Activated CD4-positive, alpha-beta T cell treated with anti-CD3 and anti-CD28 coated beads, Interleukin-2, amount 10 ng/mL, durations not matched to agents 7 days and 5 days (primary cell): ENCODE data around the gene COG7. TPM values are rescaled to one million over a fixed set of nuclear protein-coding genes. Genes with fewer than 3 reads are reported as not detected.
"Not testable (repeated sequence)": the region's sequence is repeated elsewhere in the genome, so short reads cannot be mapped to it uniquely, and the experiment has no call there.

Experiments used
- CTCF ChIA-PET: fragments of 350-600 bp; sonication (Branson Sonifier 250); formaldehyde crosslinking; loops from one replicate; lab custom pipeline; 2021; ENCODE audit warnings: antibody characterized with exemption; lab: Charles Lee
- POLR2A ChIA-PET: fragments of 350-600 bp; sonication (Branson Sonifier 250); formaldehyde crosslinking; loops from one replicate; lab custom pipeline; 2021; ENCODE audit warnings: antibody characterized with exemption; lab: Charles Lee
- DNase-seq: peaks from one replicate; pipeline ENCODE4 v3.0.0-alpha.2; 2020
- H3K27ac Mint-ChIP-seq: one replicate; pipeline ENCODE4 v1.8.0; 2021; ENCODE audit warnings: mild to moderate bottlenecking, moderate library complexity, mixed read lengths
- H3K27me3 Mint-ChIP-seq: one replicate; pipeline ENCODE4 v1.8.0; 2021; ENCODE audit warnings: mixed read lengths
- H3K36me3 Mint-ChIP-seq: one replicate; pipeline ENCODE4 v1.8.0; 2021; ENCODE audit warnings: low read depth, mixed read lengths
- H3K4me1 Mint-ChIP-seq: one replicate; pipeline ENCODE4 v1.8.0; 2021; ENCODE audit warnings: mixed read lengths
- H3K4me3 Mint-ChIP-seq: one replicate; pipeline ENCODE4 v1.8.0; 2021; ENCODE audit warnings: mild to moderate bottlenecking, moderate library complexity, mixed read lengths
- H3K9me3 Mint-ChIP-seq: one replicate; pipeline ENCODE4 v1.8.0; 2021; ENCODE audit warnings: mixed read lengths
- total RNA-seq, 2 experiments: library from RNA; stranded (reverse); gene quantifications; one replicate each; pipeline ENCODE4 v1.2.3, GENCODE V29; 2021

COG7 gene
- total RNA-seq, 2 experiments from 2014 or later, result 17.9 to 20.2 TPM

- CTCF ChIA-PET, result interaction anchor here (0.7 kb wide), 1 partner anchor 8 kb away, joined by 3 read pairs; no protein-coding TSS in a partner anchor
- POLR2A ChIA-PET, result no interaction called here
- Mint-ChIP-seq H3K36me3 (peaks cover 44% of the 10 kb centered on the region), H3K4me1 (peaks cover 5% of the 10 kb centered on the region), H3K4me3 (no peak overlapping the region), H3K27ac (no peak overlapping the region), H3K9me3 (no peaks in the 10 kb centered on the region), H3K27me3 (no peaks in the 10 kb centered on the region)
- DNase-seq, result no peak
Measured at GRCh38 chr16:23491490-23492391, 38.8 kb upstream of the COG7 start.

GRCh38 chr16:23486480-23486879, 33.5 kb upstream of the COG7 start:
- Mint-ChIP-seq H3K9me3 (no peaks in the 10 kb centered on the region), H3K4me1 (no peaks in the 10 kb centered on the region), H3K27me3 (no peaks in the 10 kb centered on the region), H3K27ac (no peak overlapping the region), H3K36me3 (peaks cover 52% of the 10 kb centered on the region), H3K4me3 (no peak overlapping the region)
- ChIA-PET POLR2A (no interaction called here), CTCF (interaction anchor here (1.4 kb wide), 1 partner anchor 51 kb away, joined by 3 read pairs; no protein-coding TSS in a partner anchor)
- DNase-seq, result no peak

- ChIA-PET CTCF (interaction anchor here (1.4 kb wide), 1 partner anchor 50 kb away, joined by 3 read pairs; no protein-coding TSS in a partner anchor), POLR2A (no interaction called here)
- no peaks in the 10 kb centered on the region for H3K9me3 Mint-ChIP-seq
- no peak overlapping the region for H3K27ac Mint-ChIP-seq
- no peaks in the 10 kb centered on the region for H3K4me1 Mint-ChIP-seq
- no peaks in the 10 kb centered on the region for H3K27me3 Mint-ChIP-seq
- no peak overlapping the region for H3K4me3 Mint-ChIP-seq
- H3K36me3 Mint-ChIP-seq, result peaks cover 53% of the 10 kb centered on the region
- DNase-seq, result no peak
Measured at GRCh38 chr16:23485841-23486240, 32.9 kb upstream of the COG7 start.

- no peak for DNase-seq
- H3K9me3 Mint-ChIP-seq, result no peaks in the 10 kb centered on the region
- H3K36me3 Mint-ChIP-seq, result peaks cover 52% of the 10 kb centered on the region
- CTCF ChIA-PET, result interaction anchor here (0.8 to 1.4 kb wide), 3 partner anchors 15 to 49 kb away, joined by 3 to 4 read pairs (median 3); no protein-coding TSS in a partner anchor
- no peak overlapping the region for H3K27ac Mint-ChIP-seq
- H3K27me3 Mint-ChIP-seq, result no peaks in the 10 kb centered on the region
- POLR2A ChIA-PET, result no interaction called here
- H3K4me1 Mint-ChIP-seq, result no peaks in the 10 kb centered on the region
- H3K4me3 Mint-ChIP-seq, result no peak overlapping the region
Measured at GRCh38 chr16:23485257-23485614, 32.2 kb upstream of the COG7 start.

- Mint-ChIP-seq H3K4me3 (no peak overlapping the region), H3K4me1 (no peaks in the 10 kb centered on the region), H3K27me3 (no peaks in the 10 kb centered on the region), H3K27ac (no peak overlapping the region), H3K9me3 (no peaks in the 10 kb centered on the region), H3K36me3 (peaks cover 51% of the 10 kb centered on the region)
- ChIA-PET CTCF (interaction anchor here (0.8 to 1.4 kb wide), 2 partner anchors 15 to 19 kb away, joined by 3 to 4 read pairs; no protein-coding TSS in a partner anchor), POLR2A (no interaction called here)
- DNase-seq, result no peak
Measured at GRCh38 chr16:23484510-23485256, 31.7 kb upstream of the COG7 start.

- peaks cover 58% of the 10 kb centered on the region for H3K36me3 Mint-ChIP-seq
- DNase-seq, H3K9me3 Mint-ChIP-seq, H3K4me3 Mint-ChIP-seq, H3K4me1 Mint-ChIP-seq, CTCF ChIA-PET, H3K27ac Mint-ChIP-seq, POLR2A ChIA-PET, H3K27me3 Mint-ChIP-seq: not testable (repeated sequence)
Measured at GRCh38 chr16:23483492-23483891, 30.5 kb upstream of the COG7 start.

GRCh38 chr16:23482778-23483177, 29.8 kb upstream of the COG7 start:
- no peaks in the 10 kb centered on the region for H3K9me3 Mint-ChIP-seq
- no peak overlapping the region for H3K4me3 Mint-ChIP-seq
- ChIA-PET CTCF (interaction anchor here (1.0 kb wide), 3 partner anchors 8 to 33 kb away, joined by 3 read pairs; no protein-coding TSS in a partner anchor), POLR2A (no interaction called here)
- DNase-seq, result no peak
- no peaks in the 10 kb centered on the region for H3K4me1 Mint-ChIP-seq
- H3K27ac Mint-ChIP-seq, result peak overlapping the region; percentile 74
- H3K27me3 Mint-ChIP-seq, result no peaks in the 10 kb centered on the region
- peaks cover 60% of the 10 kb centered on the region for H3K36me3 Mint-ChIP-seq

- Mint-ChIP-seq H3K27ac (no peak overlapping the region), H3K4me3 (no peak overlapping the region), H3K27me3 (no peaks in the 10 kb centered on the region), H3K36me3 (peaks cover 55% of the 10 kb centered on the region), H3K9me3 (no peaks in the 10 kb centered on the region), H3K4me1 (no peaks in the 10 kb centered on the region)
- ChIA-PET CTCF (interaction anchor here (1.0 to 1.5 kb wide), 3 partner anchors 9 to 14 kb away, joined by 3 to 4 read pairs (median 3); no protein-coding TSS in a partner anchor), POLR2A (interaction anchor here (0.7 kb wide), 1 partner anchor 14 kb away, joined by 3 read pairs; no protein-coding TSS in a partner anchor)
- DNase-seq, result no peak
Measured at GRCh38 chr16:23480257-23480656, 27.3 kb upstream of the COG7 start.

- Mint-ChIP-seq H3K27ac (no peak overlapping the region), H3K27me3 (no peaks in the 10 kb centered on the region), H3K36me3 (peaks cover 52% of the 10 kb centered on the region), H3K4me3 (no peak overlapping the region), H3K4me1 (no peaks in the 10 kb centered on the region), H3K9me3 (no peaks in the 10 kb centered on the region)
- DNase-seq, result no peak
- ChIA-PET POLR2A (no interaction called here), CTCF (interaction anchor here (0.9 to 1.3 kb wide), 4 partner anchors 10 to 78 kb away, joined by 3 to 4 read pairs (median 3); partner anchors contain the start of genes EARS2 and UBFD1)
Measured at GRCh38 chr16:23479138-23479537, 26.1 kb upstream of the COG7 start.

GRCh38 chr16:23478566-23478965, 25.6 kb upstream of the COG7 start:
- peak overlapping the region; percentile 9 for H3K27ac Mint-ChIP-seq
- no peak overlapping the region for H3K4me3 Mint-ChIP-seq
- H3K4me1 Mint-ChIP-seq, result no peaks in the 10 kb centered on the region

GRCh38 chr16:23476289-23476688, 23.3 kb upstream of the COG7 start:
- peaks cover 45% of the 10 kb centered on the region for H3K36me3 Mint-ChIP-seq
- no peaks in the 10 kb centered on the region for H3K27me3 Mint-ChIP-seq
- H3K4me1 Mint-ChIP-seq, result no peaks in the 10 kb centered on the region
- H3K4me3 Mint-ChIP-seq, result no peak overlapping the region
- H3K27ac Mint-ChIP-seq, result no peak overlapping the region
- POLR2A ChIA-PET, result no interaction called here
- CTCF ChIA-PET, result no interaction called here
- no peak for DNase-seq
- H3K9me3 Mint-ChIP-seq, result no peaks in the 10 kb centered on the region

More at GRCh38 chr16:23478566-23478965, 25.6 kb upstream of the COG7 start:
- no peak for DNase-seq
- peaks cover 56% of the 10 kb centered on the region for H3K36me3 Mint-ChIP-seq
- POLR2A ChIA-PET, result no interaction called here
- CTCF ChIA-PET, result interaction anchor here (0.9 to 1.3 kb wide), 3 partner anchors 21 to 79 kb away, joined by 3 to 6 read pairs (median 3); partner anchors contain the start of genes EARS2 and UBFD1
- no peaks in the 10 kb centered on the region for H3K9me3 Mint-ChIP-seq
- no peaks in the 10 kb centered on the region for H3K27me3 Mint-ChIP-seq

- ChIA-PET CTCF (no interaction called here), POLR2A (no interaction called here)
- H3K27ac Mint-ChIP-seq, result no peak overlapping the region
- no peak overlapping the region for H3K4me3 Mint-ChIP-seq
- H3K27me3 Mint-ChIP-seq, result no peaks in the 10 kb centered on the region
- H3K4me1 Mint-ChIP-seq, result no peaks in the 10 kb centered on the region
- no peaks in the 10 kb centered on the region for H3K9me3 Mint-ChIP-seq
- no peak for DNase-seq
- peaks cover 33% of the 10 kb centered on the region for H3K36me3 Mint-ChIP-seq
Measured at GRCh38 chr16:23469814-23470213, 16.8 kb upstream of the COG7 start.
